ENCODE results near the gene PRDX2.

GRCh38 chr19:12797141-12797587 lies 4.4 kb downstream of the PRDX2 start:
- TF ChIP-seq POLR2AphosphoS5 (IDR thresholded peaks at IDR 0.05; ENCODE audit: low read depth, low read length) (no peak), POLR2A (IDR thresholded peaks at IDR 0.05; ENCODE audit: low read depth, low read length) (no peak)
